ENCODE measurements around the gene VDR.
A peak's percentile ranks its signal among the peaks of the same experiment; 100 is the strongest.

The VDR gene

GRCh38 chr12:47896633-47897032, 8.2 kb downstream of the VDR start:
- intact Hi-C loops (cut with DNase I): no loop called here
- no peak for DNase-seq

- DNase-seq: no peak
- intact Hi-C loops (cut with DNase I): no loop called here
Observed at GRCh38 chr12:47896022-47896421, 8.8 kb downstream of the VDR start.

GRCh38 chr12:47894652-47895051, 10.1 kb downstream of the VDR start:
- DNase-seq: no peak
- intact Hi-C loops (cut with DNase I): no loop called here

- intact Hi-C loops (cut with DNase I): no loop called here
- DNase-seq: no peak
Observed at GRCh38 chr12:47894068-47894467, 10.7 kb downstream of the VDR start.

- no peak for DNase-seq
- intact Hi-C loops (cut with DNase I): no loop called here
Observed at GRCh38 chr12:47892819-47893218, 12.0 kb downstream of the VDR start.

- no peak for DNase-seq
- intact Hi-C loops (cut with DNase I): no loop called here
Observed at GRCh38 chr12:47891356-47891755, 13.4 kb downstream of the VDR start.

DNA sequence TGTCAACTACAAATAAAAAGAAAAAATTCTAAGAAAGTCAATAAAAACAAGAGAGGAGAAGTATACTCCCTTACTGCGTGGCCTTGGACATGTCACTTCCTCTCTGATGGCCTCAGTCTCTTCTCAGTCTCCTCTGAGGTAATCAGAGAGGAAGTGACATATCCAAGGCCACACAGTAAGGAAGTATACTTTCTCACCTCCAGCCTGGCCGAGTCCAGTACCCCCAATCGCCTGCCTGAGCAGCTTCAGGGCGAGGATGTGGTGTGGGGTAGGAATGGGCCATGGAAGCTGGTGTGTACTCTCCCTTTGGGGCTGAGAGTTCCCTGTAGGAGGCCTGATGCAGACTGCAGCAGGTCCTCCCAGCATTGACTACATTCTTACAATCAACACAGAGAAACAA, 15.8 kb downstream of the VDR start:
- no peak for DNase-seq
- intact Hi-C loops (cut with DNase I): no loop called here

- no peak for DNase-seq
- intact Hi-C loops (cut with DNase I): no loop called here
Observed at GRCh38 chr12:47888153-47888819, 16.5 kb downstream of the VDR start.

DNA sequence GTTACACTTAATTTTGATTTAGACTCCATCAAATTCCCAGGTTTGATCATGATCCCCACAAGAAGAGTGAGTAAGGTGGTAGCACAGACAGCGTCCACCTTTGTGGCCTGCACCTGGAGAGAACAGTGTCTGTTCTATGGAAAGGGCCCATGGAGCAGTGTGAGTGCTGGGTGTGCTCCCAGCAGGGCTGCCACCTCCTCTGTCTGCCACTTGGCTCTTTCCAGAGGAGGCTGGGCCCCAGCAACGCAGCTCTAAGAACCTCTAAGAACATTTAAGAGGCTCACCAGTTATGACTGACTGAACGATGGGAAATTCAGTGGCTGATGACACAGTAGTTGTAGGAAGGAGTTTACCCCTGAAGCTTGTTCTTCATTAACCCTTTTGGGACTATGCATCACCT, 17.3 kb downstream of the VDR start:
- peak in 1 of 10 donors; percentile 66 for DNase-seq
- intact Hi-C loops (cut with DNase I): no loop called here

GRCh38 chr12:47886510-47887240, 18.1 kb downstream of the VDR start:
- no peak for DNase-seq
- intact Hi-C loops (cut with DNase I): no loop called here

DNA sequence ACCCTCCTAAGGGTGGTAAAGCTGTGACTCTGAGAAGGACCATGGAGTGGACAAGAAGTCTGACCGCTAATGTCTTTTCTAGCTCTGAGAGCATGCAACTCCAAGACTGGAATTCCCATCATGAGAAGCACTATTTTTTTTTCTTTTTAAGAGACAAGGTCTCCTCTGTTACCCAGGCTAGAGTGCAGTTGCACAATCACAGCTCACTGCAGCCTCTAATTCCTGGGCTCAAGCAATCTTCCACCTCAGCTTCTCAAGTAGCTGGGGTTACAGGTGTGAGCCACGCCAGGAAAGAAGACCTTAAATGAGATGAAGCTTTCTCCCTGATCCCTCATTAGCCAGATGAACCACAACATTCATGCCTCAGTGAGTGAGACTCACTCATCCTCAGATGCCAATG, 19.2 kb downstream of the VDR start:
- DNase-seq: no peak
- intact Hi-C loops (cut with DNase I): no loop called here

DNA sequence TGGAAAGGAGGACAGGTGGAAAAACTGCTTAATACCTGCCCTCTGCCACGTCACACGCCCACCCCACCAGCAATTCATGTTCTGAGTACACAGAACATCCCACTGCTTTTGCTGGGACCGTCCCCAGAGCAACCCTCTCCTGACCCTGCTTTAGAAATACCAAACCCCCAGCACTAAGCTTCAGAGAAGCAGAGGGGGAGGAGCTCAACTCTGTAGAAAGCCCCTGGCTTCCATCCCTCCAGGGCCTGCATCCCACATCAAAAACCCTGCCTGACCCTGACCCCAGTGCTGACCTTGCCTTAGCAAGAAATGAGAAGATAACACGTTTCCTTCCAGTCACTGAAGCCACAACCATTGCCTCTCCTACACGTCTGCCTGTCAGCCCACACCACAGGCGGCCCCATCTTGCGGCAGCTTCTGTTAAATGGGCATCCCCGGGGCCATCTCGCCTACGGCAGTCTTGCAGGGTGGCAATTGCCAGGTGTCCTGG, 19.7 kb downstream of the VDR start:
- peak in 1 of 10 donors; percentile 68 for DNase-seq
- intact Hi-C loops (cut with DNase I): no loop called here

GRCh38 chr12:47884501-47884900, 20.3 kb downstream of the VDR start:
- no peak for DNase-seq
- intact Hi-C loops (cut with DNase I): no loop called here

GRCh38 chr12:47883663-47884195, 21.1 kb downstream of the VDR start:
- intact Hi-C loops (cut with DNase I): no loop called here
- DNase-seq: peak in 2 of 10 donors; percentile 35 to 53

DNA sequence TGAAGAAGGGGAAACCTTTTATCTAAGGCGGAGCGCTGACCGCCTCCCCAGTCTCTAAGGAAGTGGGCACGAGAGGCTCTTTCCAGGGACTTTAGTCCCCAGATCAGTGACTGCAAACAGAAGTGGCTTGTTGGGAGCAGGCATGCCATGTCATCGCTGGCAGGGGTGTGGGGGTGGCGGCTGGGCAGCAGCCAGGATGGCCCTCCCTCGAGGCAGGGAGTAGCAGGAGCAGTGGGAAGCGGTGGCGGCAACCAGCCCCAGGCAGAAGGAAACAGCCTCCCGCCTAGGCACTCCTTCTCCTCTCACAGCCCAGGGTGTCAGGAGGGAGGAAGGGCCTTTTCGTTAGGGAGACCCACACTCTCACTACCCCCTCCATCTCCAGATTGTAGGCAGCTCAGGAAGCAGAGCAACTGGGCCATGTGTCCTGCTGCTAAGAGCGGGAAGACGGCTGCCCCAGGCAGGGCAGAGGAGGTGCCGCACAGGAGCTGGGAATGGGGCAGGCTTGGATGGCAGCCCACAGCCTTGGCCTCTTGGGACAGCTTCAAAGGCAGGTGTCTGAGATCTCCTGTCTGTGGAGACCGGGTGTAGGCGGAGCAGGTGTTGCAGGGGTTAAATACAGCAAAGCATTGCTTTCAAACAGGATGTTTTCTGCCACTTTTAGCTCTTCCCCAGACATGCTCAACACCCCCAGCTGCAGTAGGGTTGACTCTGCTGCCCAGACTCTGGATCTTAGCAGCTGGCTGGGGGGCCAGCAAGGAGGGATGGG, 21.8 kb downstream of the VDR start:
- intact Hi-C loops (cut with DNase I): no loop called here
- DNase-seq: peak in 9 of 10 donors; percentile 25 to 94 (median 60)

- DNase-seq: peak in 1 of 10 donors; percentile 33
- intact Hi-C loops (cut with DNase I): no loop called here
Observed at GRCh38 chr12:47881826-47882427, 22.9 kb downstream of the VDR start.

DNA sequence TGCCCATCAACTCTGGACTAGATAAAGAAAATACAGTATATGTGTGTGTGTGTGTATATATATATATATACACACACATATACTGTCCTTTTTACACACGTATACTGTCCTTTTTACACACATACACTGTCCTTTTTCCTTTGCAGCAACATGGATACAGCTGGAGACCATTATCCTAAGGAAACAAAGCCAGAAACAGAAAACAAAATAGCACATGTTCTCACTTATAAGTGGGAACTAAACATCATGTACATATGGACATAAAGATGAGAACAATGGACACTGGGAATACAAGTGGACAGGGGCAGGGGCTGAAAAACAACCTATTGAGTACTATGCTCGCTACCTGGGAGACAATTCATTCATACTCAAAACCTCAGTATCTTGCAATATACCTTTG, 23.7 kb downstream of the VDR start:
- intact Hi-C loops (cut with DNase I): no loop called here
- no peak for DNase-seq

DNA sequence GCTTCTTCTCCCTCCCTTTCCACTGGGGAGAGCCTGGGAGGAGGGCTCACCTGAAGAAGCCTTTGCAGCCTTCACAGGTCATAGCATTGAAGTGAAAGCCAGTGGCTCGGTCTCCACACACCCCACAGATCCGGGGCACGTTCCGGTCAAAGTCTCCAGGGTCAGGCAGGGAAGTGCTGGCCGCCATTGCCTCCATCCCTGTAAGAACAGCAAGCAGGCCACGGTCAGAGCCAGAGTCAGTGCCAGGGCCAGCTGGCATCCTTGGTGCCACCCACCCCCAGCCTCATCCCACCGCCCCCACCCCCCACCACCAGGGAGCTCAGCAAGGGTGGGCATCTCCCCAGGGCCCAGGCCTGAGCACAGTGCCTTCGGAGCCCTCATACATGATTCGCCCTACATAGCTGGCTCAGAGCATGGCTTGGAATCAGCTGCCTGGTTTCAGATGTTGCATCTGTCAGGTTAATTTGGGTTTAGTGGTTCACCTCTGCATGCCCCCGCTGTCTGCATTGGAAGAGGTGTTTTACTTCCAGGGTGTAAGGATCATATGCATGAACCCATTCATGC, 25.8 kb downstream of the VDR start:
- DNase-seq: peak in 1 of 10 donors; percentile 57

DNA sequence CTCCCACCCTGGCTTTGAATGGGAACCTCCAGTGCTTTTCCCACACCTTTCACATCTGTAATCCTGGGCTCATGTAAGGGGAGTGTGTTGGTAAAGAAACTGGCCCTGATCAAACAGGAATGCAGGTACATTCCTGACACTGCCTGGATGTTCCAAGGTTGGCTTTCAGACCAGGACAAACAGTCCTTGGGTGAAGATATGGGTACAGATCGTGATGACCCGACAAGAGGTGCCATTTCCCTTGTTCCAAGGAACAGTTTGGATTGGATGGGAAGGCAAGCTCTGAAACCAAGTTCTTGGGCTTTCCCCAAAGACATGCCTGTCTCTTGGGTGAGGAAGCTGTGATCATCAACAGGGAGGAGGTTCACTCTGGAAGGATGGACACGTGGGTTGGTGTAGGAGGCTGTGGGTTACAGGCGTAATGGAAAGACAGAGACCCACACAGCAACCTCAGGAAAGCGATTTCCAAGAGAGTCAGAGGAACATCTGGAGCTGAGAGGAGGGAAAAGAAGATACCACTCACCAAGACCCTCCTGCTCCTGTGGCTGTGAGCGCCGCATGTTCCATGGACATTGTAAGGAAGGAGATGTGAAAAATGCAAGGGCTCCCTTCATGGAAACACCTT, 26.4 kb downstream of the VDR start:
- no peak for DNase-seq
- intact Hi-C loops (cut with DNase I): no loop called here

More for the DNA sequence above, 25.8 kb downstream of the VDR start:
- intact Hi-C loops (cut with DNase I): no loop called here

DNA sequence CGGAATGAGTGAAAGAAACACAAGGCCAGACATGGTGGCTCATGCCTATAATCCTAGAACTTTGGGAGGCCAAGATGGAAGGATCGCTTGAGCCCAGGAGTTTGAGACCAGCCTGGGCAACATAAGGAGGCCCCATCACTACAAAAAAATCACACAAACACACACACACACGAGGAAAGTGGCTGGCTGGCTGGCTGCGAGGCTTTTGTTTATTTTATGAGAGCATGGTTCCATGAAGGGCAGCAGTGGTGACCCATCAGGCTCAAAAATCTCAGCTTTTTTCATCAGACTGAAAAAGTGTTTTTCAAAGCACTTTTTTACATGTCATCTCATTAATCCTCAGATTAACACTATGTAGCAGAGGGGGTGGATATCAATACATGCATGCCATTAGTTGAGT, 27.7 kb downstream of the VDR start:
- intact Hi-C loops (cut with DNase I): no loop called here
- DNase-seq: no peak

All from posterior cingulate gyrus (tissue), 11 donors.